K562 (cell line): Measurements from ENCODE around the gene TMEM100. TPM values are rescaled to one million over a fixed set of nuclear protein-coding genes. Genes with fewer than 3 reads are reported as not detected.

Source experiments
- ATAC-seq: fragments of 200-7000 bp; cut with Tn5 transposase; 3 replicates; pipeline ENCODE4 v1.9.1; 2020; ENCODE audit warnings: moderate library complexity
- BruUV-seq: library from RNA; stranded (reverse); fragments of 400-500 nt; replicated peaks from 2 replicates; lab custom pipeline; 2021; lab: Mats Ljungman, UMichigan
- CTCF ChIA-PET: fragments of 300-600 bp; formaldehyde crosslinking; extraction: SDS; loops from one replicate; lab custom pipeline; 2021; ENCODE audit warnings: low intra/inter-chr PET ratio; lab: Yijun Ruan, JAX
- POLR2A ChIA-PET: fragments of 300-600, 350-650 bp; sonication (Branson Sonifier 250); formaldehyde crosslinking; extraction: SDS; loops from one replicate; lab custom pipeline; 2021; ENCODE audit warnings: antibody characterized with exemption, inconsistent platforms; lab: Yijun Ruan, JAX
- DNase-seq, 4 experiments: peaks; one replicate each; pipeline versions ENCODE4 v3.0.0 to v3.0.0-alpha.2; 2011 to 2018; ENCODE audit warnings: low spot score in 3 of 4, mixed read lengths in 3 of 4; ENCODE audit errors: extremely low read depth in 1 of 4
- FAIRE-seq: peaks from 2 replicates; lab custom pipeline; 2011; peaks lifted over from hg19 to GRCh38; lab: Jason Lieb, UNC
- H2AFZ ChIP-seq: 2 replicates; pipeline ENCODE4 v1.6.0; 2011; ENCODE audit warnings: low read depth, low read length, control low read depth, inconsistent platforms
- H3K27ac ChIP-seq: fragments of 200-600 bp; 3 replicates; pipeline ENCODE4 v1.8.0; 2011; ENCODE audit warnings: low read depth, mild to moderate bottlenecking, control low read depth, inconsistent platforms, low read length, moderate library complexity, mixed read lengths; ENCODE audit errors: extremely low read depth
- H3K27me3 ChIP-seq, 2 experiments: fragments of 300-600 bp in 1 of 2; 2 replicates in 1 of 2; 3 replicates in 1 of 2; pipeline versions ENCODE4 v1.6.0 to v1.8.0; 2011; ENCODE audit warnings: inconsistent platforms in 2 of 2, low read length in 2 of 2, mild to moderate bottlenecking in 1 of 2, mixed read lengths in 1 of 2, moderate library complexity in 1 of 2; ENCODE audit not compliant: control insufficient read depth in 2 of 2, insufficient read depth in 2 of 2
- H3K36me3 ChIP-seq: fragments of 300-600 bp; 3 replicates; pipeline ENCODE4 v1.8.0; 2011; ENCODE audit warnings: mild to moderate bottlenecking, low read length, inconsistent platforms; ENCODE audit not compliant: control insufficient read depth, insufficient read depth
- H3K4me1 ChIP-seq, 2 experiments: fragments of 200-600 bp in 1 of 2; replicated peaks in 1 of 2; 2 replicates in 1 of 2; 3 replicates in 1 of 2; pipeline versions ENCODE4 v1.5.1 to v1.8.0; 2011; ENCODE audit warnings: inconsistent platforms in 2 of 2, low read length in 2 of 2, mild to moderate bottlenecking in 1 of 2, mixed read lengths in 1 of 2, moderate library complexity in 1 of 2; ENCODE audit not compliant: control insufficient read depth in 2 of 2, insufficient read depth in 2 of 2
- H3K4me2 ChIP-seq: 2 replicates; pipeline ENCODE4 v1.6.1; 2011; ENCODE audit warnings: low read length, control low read depth, inconsistent platforms, mixed read lengths; ENCODE audit not compliant: insufficient read depth
- H3K4me3 ChIP-seq: fragments of 200-600 bp; sonication (generic), shearing (Covaris generic); 2 replicates; pipeline ENCODE4 v1.5.1; 2016; ENCODE audit warnings: control low read depth, inconsistent platforms
- H3K79me2 ChIP-seq: fragments of 200-600 bp; 3 replicates; pipeline ENCODE4 v1.8.0; 2011; ENCODE audit warnings: low read length, inconsistent platforms; ENCODE audit not compliant: control insufficient read depth, insufficient read depth
- H3K9ac ChIP-seq, 2 experiments: 2 replicates each; pipeline versions ENCODE4 v1.6.0 to v1.6.1; 2011; ENCODE audit warnings: low read depth in 2 of 2, low read length in 2 of 2, control low read depth in 1 of 2, inconsistent platforms in 1 of 2, mild to moderate bottlenecking in 1 of 2, mixed read lengths in 1 of 2; ENCODE audit not compliant: insufficient read depth in 1 of 2
- H3K9me1 ChIP-seq: one replicate; pipeline ENCODE4 v1.6.0; 2011; ENCODE audit warnings: inconsistent platforms, mild to moderate bottlenecking, low read length, moderate library complexity; ENCODE audit not compliant: control insufficient read depth, insufficient read depth
- H3K9me3 ChIP-seq: replicated peaks from 2 replicates; pipeline ENCODE4 v1.5.1; 2011; ENCODE audit warnings: low read depth, low read length, inconsistent platforms; ENCODE audit not compliant: control insufficient read depth, insufficient read depth
- H4K20me1 ChIP-seq: replicated peaks from 2 replicates; pipeline ENCODE4 v1.6.1; 2011; ENCODE audit warnings: low read length, inconsistent platforms, mixed read lengths; ENCODE audit not compliant: control insufficient read depth, insufficient read depth
- ATF2 ChIP-seq: sonication (generic); formaldehyde crosslinking; IDR thresholded peaks from 2 replicates; pipeline ENCODE4 v1.8.1; 2022; ENCODE audit warnings: missing genetic modification reagents
- BCLAF1 ChIP-seq, 2 experiments: fragments of 450-650 bp in 1 of 2; IDR thresholded peaks; 2 replicates each; pipeline ENCODE4 v1.6.1; 2011 to 2017; ENCODE audit warnings: low read depth in 2 of 2, antibody characterized with exemption in 1 of 2, borderline replicate concordance in 1 of 2, low read length in 1 of 2, mild to moderate bottlenecking in 1 of 2, mixed read lengths in 1 of 2; ENCODE audit not compliant: control insufficient read depth in 1 of 2
- C11orf30 ChIP-seq: fragments of 450-650 bp; IDR thresholded peaks from 2 replicates; pipeline ENCODE4 v1.6.1; 2016; ENCODE audit warnings: low read depth, mild to moderate bottlenecking
- ESRRA ChIP-seq: fragments of 450-650 bp; IDR thresholded peaks from 2 replicates; pipeline ENCODE4 v1.6.1; 2014; ENCODE audit warnings: low read depth, mild to moderate bottlenecking, moderate library complexity, borderline replicate concordance
- JUNB ChIP-seq: fragments of 450-650 bp; formaldehyde crosslinking; conservative IDR thresholded peaks from 2 replicates; pipeline ENCODE4 v1.4.0; 2020; ENCODE audit warnings: mild to moderate bottlenecking
- LEF1 ChIP-seq: fragments of 450-650 bp; IDR thresholded peaks from 2 replicates; pipeline ENCODE4 v1.6.1; 2016; ENCODE audit warnings: mild to moderate bottlenecking
- MAFK ChIP-seq: IDR thresholded peaks from 2 replicates; pipeline ENCODE4 v1.6.1; 2011; ENCODE audit warnings: low read length, improper control_type of control experiment
- NCOA1 ChIP-seq: fragments of 450-650 bp; IDR thresholded peaks from 2 replicates; pipeline ENCODE4 v1.6.1; 2016; ENCODE audit warnings: low read depth
- NFE2 ChIP-seq: IDR thresholded peaks from 2 replicates; pipeline ENCODE4 v1.6.1; 2014; ENCODE audit warnings: antibody characterized with exemption, low read depth
- SMARCA4 ChIP-seq: fragments of 450-650 bp; IDR thresholded peaks from 2 replicates; pipeline ENCODE4 v1.6.1; 2016
- TBL1XR1 ChIP-seq, 2 experiments: IDR thresholded peaks; 2 replicates each; pipeline ENCODE4 v1.6.1; 2012; ENCODE audit warnings: improper control_type of control experiment in 2 of 2, low read length in 2 of 2, mild to moderate bottlenecking in 1 of 2
- TFAM ChIP-seq: fragments of 250-450 bp; sonication (Bioruptor Pico); conservative IDR thresholded peaks from 2 replicates; pipeline ENCODE4 v1.5.0; 2021; ENCODE audit warnings: mild to moderate bottlenecking, moderate library complexity
- TFAP4 ChIP-seq: sonication (generic); formaldehyde crosslinking; IDR thresholded peaks from 2 replicates; pipeline ENCODE4 v1.8.0; 2022; ENCODE audit warnings: missing genetic modification reagents, mild to moderate bottlenecking, moderate library complexity, borderline replicate concordance
- ZFX ChIP-seq: sonication (generic); formaldehyde crosslinking; IDR thresholded peaks from 2 replicates; pipeline ENCODE4 v1.8.0; 2022; ENCODE audit warnings: mild to moderate bottlenecking, missing genetic modification reagents, moderate library complexity
- ZNF696 ChIP-seq: fragments of 250-450 bp; sonication (Bioruptor Pico); conservative IDR thresholded peaks from 2 replicates; pipeline ENCODE4 v1.4.0; 2020; ENCODE audit warnings: mild to moderate bottlenecking, moderate library complexity
- WGBS: fragments of 100-300 bp; shearing (Covaris generic); methylation state at CpG from one replicate; pipeline ENCODE4 v1.1.6; 2016; ENCODE audit warnings: low coverage, mixed read lengths; ENCODE audit not compliant: insufficient coverage; ENCODE audit errors: missing lambda C conversion rate; 5-methylcytosine and 5-hydroxymethylcytosine counted together
- in situ Hi-C: fragments of 300-500 bp; cut with MboI; formaldehyde crosslinking; loops from 4 replicates; pipeline ENCODE4 v1.15.0; 2018; ENCODE audit warnings: inconsistent platforms, mixed read lengths
- intact Hi-C: fragments of 100-400 bp; cut with micrococcal nuclease; formaldehyde crosslinking; loops from 2 replicates; pipeline ENCODE4 v1.14.2; 2022
- polyA plus RNA-seq, 8 experiments: library from polyadenylated mRNA; depleted of rRNA in 4 of 8; stranded (reverse) in 5 of 8; unstranded in 3 of 8; fragments of >200 nt; fragmentation: Nextera tagmentation in 2 of 8; fragmentation: Illumina TruSeq in 1 of 8; extraction: Ambion mirVana in 2 of 8; extraction: Trizol in 1 of 8; gene quantifications; 2 replicates each; pipeline versions ENCODE4 v1.2.1 to v1.2.3, GENCODE V29; 2011 to 2014; ENCODE audit warnings: inconsistent platforms in 1 of 8, missing spikeins in 1 of 8
- total RNA-seq, 7 experiments: library from RNA; depleted of rRNA in 6 of 7; stranded (reverse); fragments of >200 nt in 6 of 7; fragmentation: Illumina TruSeq in 2 of 7; extraction: Trizol in 2 of 7; gene quantifications; 2 replicates each; pipeline versions ENCODE4 v1.2.1 to v1.2.3, GENCODE V29; 2011 to 2021; ENCODE audit warnings: low replicate concordance in 1 of 7

TMEM100 gene
- total and polyA plus RNA-seq, 9 of the 15 experiments (the other 6 are each of a cell fraction or from before 2014, with no cell fraction given) = 0.12 to 0.50 (median 0.19) TPM

- BruUV-seq = no TSS peak
- POLR2A ChIA-PET = interaction anchor here (1.3 kb wide), 1 partner anchor 22 kb away, joined by 3 read pairs; no protein-coding TSS in a partner anchor
- H2AFZ ChIP-seq = no peak overlapping the region
- H3K4me3 ChIP-seq = no peak overlapping the region
- DNase-seq (no peak), ATAC-seq (no peak), FAIRE-seq (no peak)
- H3K9me3 ChIP-seq = no peaks in the 10 kb centered on the region
- H4K20me1 ChIP-seq = no peaks in the 10 kb centered on the region
- intact Hi-C loops = no loop called here
- H3K36me3 ChIP-seq = no peaks in the 10 kb centered on the region
- CTCF ChIA-PET = no interaction called here
- H3K79me2 ChIP-seq = no peaks in the 10 kb centered on the region
- in situ Hi-C loops = no loop called here
- H3K9ac ChIP-seq = no peak overlapping the region
- no peaks in the 10 kb centered on the region for H3K9me1 ChIP-seq
- no peaks in the 10 kb centered on the region for H3K4me1 ChIP-seq
- 4% methylated on average over 4 of the region's 4 CpGs for WGBS
- peaks cover 8 to 10% of the 10 kb centered on the region in 2 experiments; a peak in 2 of 5 replicates for H3K27me3 ChIP-seq
- no peak overlapping the region for H3K27ac ChIP-seq
- no peak overlapping the region for H3K4me2 ChIP-seq
- TF ChIP-seq NFE2 (peak; percentile 50; the same call in 1 of the 2 replicates), TFAM (CRISPR knock-in tag) (no peak), ZFX (no peak), BCLAF1 (IDR thresholded peaks at IDR 0.05; ENCODE audit: borderline replicate concordance in 1 of 2, control insufficient read depth in 1 of 2, low read depth in 2 of 2, low read length in 1 of 2) (no peak), LEF1 (no peak), ESRRA (no peak), ATF2 (CRISPR knock-in tag) (no peak), MAFK (peak; percentile 100), JUNB (CRISPR knock-in tag) (no peak), NCOA1 (no peak), ZNF696 (CRISPR knock-in tag) (no peak), TBL1XR1 (IDR thresholded peaks at IDR 0.05; ENCODE audit: low read length in 2 of 2) (no peak), SMARCA4 (no peak), C11orf30 (peak; percentile 99), TFAP4 (CRISPR knock-in tag) (no peak)
Observed at GRCh38 chr17:55683550-55684315, 38.9 kb downstream of the TMEM100 start.
